ENCODE results near the gene AXL.

- no peak for TF ChIP-seq CTCF (IDR thresholded peaks at IDR 0.05)
- TF ChIP-seq POLR2A (IDR thresholded peaks at IDR 0.05), result no peak
- no peak for TF ChIP-seq POLR2AphosphoS5 (IDR thresholded peaks at IDR 0.05)
These were observed 46.5 kb upstream of the AXL start for GRCh38 chr19:41172297-41173164.

Measured in prostate gland (tissue), 2 donors.